SK-N-SH (cell line): Measurements from ENCODE around the gene OBSL1. TPM values are rescaled to one million over a fixed set of nuclear protein-coding genes. Genes with fewer than 3 reads are reported as not detected.
A peak's percentile ranks its signal among the peaks of the same experiment; 100 is the strongest.

Experiments used
- CTCF ChIA-PET: fragments of 300-600, 350-600 bp; formaldehyde crosslinking; extraction: SDS; loops from one replicate; lab custom pipeline; 2021; lab: Yijun Ruan, JAX
- POLR2A ChIA-PET: fragments of 350-600 bp; sonication (Branson Sonifier 250); formaldehyde crosslinking; extraction: SDS; loops from one replicate; lab custom pipeline; 2020; ENCODE audit warnings: antibody characterized with exemption, inconsistent platforms; lab: Yijun Ruan, JAX
- DNase-seq: peaks from one replicate; pipeline ENCODE4 v3.0.0; 2012
- H2AFZ ChIP-seq: fragments of 200-600 bp; sonication (generic); 2 replicates; pipeline ENCODE4 v1.8.1; 2016; ENCODE audit warnings: antibody characterized with exemption, mild to moderate bottlenecking, low read depth
- H3F3A ChIP-seq: fragments of 200-600 bp; sonication (generic); replicated peaks from 2 replicates; pipeline ENCODE3; 2016; ENCODE audit warnings: antibody characterized with exemption, mild to moderate bottlenecking; ENCODE audit not compliant: insufficient read depth
- H3K27ac ChIP-seq, 2 experiments: fragments of 200-500 bp in 1 of 2; fragments of 200-600 bp in 1 of 2; sonication (Bioruptor generic) in 1 of 2; sonication (generic), shearing (Covaris generic) in 1 of 2; 2 replicates each; pipeline versions ENCODE4 v1.5.1 to v1.6.1; 2014 to 2016; ENCODE audit warnings: low read depth in 2 of 2, inconsistent platforms in 1 of 2, low read length in 1 of 2, mild to moderate bottlenecking in 1 of 2, mixed read lengths in 1 of 2
- H3K27me3 ChIP-seq: fragments of 200-600 bp; sonication (generic), shearing (Covaris generic); 2 replicates; pipeline ENCODE4 v1.6.1; 2016; ENCODE audit warnings: mixed run types; ENCODE audit not compliant: insufficient read depth
- H3K36me3 ChIP-seq, 2 experiments: fragments of 200-500 bp in 1 of 2; fragments of 200-600 bp in 1 of 2; sonication (Bioruptor generic) in 1 of 2; sonication (generic) in 1 of 2; replicated peaks in 1 of 2; 2 replicates each; pipeline versions ENCODE3 to v1.5.1; 2014 to 2016; ENCODE audit warnings: low read length in 1 of 2, mild to moderate bottlenecking in 1 of 2; ENCODE audit not compliant: insufficient read depth in 2 of 2, control insufficient read depth in 1 of 2
- H3K4me1 ChIP-seq, 2 experiments: fragments of 200-500 bp in 1 of 2; fragments of 200-600 bp in 1 of 2; sonication (Bioruptor generic) in 1 of 2; sonication (generic), shearing (Covaris generic) in 1 of 2; 2 replicates each; pipeline versions ENCODE4 v1.5.1 to v1.6.1; 2014 to 2016; ENCODE audit warnings: low read depth in 1 of 2, low read length in 1 of 2, mixed run types in 1 of 2; ENCODE audit not compliant: insufficient read depth in 2 of 2, control insufficient read depth in 1 of 2
- H3K4me2 ChIP-seq: fragments of 200-600 bp; sonication (generic), shearing (Covaris generic); 2 replicates; pipeline ENCODE4 v1.6.1; 2017; ENCODE audit warnings: mixed run types
- H3K4me3 ChIP-seq, 2 experiments: fragments of 200-500 bp in 1 of 2; fragments of 200-600 bp in 1 of 2; sonication (Bioruptor generic) in 1 of 2; sonication (generic), shearing (Covaris generic) in 1 of 2; 2 replicates each; pipeline versions ENCODE4 v1.5.1 to v1.8.1; 2014 to 2016; ENCODE audit warnings: low read depth in 2 of 2, inconsistent platforms in 1 of 2, low read length in 1 of 2, mild to moderate bottlenecking in 1 of 2, mixed read lengths in 1 of 2, moderate library complexity in 1 of 2
- H3K79me2 ChIP-seq: fragments of 200-600 bp; sonication (generic); 2 replicates; pipeline ENCODE4 v1.8.1; 2017; ENCODE audit warnings: mild to moderate bottlenecking; ENCODE audit not compliant: insufficient read depth
- H3K9ac ChIP-seq: fragments of 200-600 bp; sonication (generic); 2 replicates; pipeline ENCODE4 v1.6.1; 2017; ENCODE audit warnings: mixed run types
- H3K9me2 ChIP-seq: fragments of 200-600 bp; sonication (generic); 2 replicates; pipeline ENCODE4 v1.6.1; 2017; ENCODE audit warnings: mixed run types
- H3K9me3 ChIP-seq: fragments of 200-600 bp; sonication (generic); 2 replicates; pipeline ENCODE4 v1.6.1; 2017; ENCODE audit warnings: mixed run types, mild to moderate bottlenecking, moderate library complexity
- H4K20me1 ChIP-seq: fragments of 200-600 bp; sonication (generic); 2 replicates; pipeline ENCODE4 v1.6.1; 2017; ENCODE audit warnings: mild to moderate bottlenecking, mixed run types; ENCODE audit not compliant: insufficient read depth
- CTCF ChIP-seq: fragments of 200-600 bp; sonication (generic); IDR thresholded peaks from 2 replicates; pipeline ENCODE4 v1.6.1; 2017; ENCODE audit warnings: antibody characterized with exemption, mild to moderate bottlenecking, moderate library complexity
- ELF1 ChIP-seq: IDR thresholded peaks from 2 replicates; pipeline ENCODE4 v1.4.0; 2012
- FOSL2 ChIP-seq: IDR thresholded peaks from 2 replicates; pipeline ENCODE4 v1.4.0; 2012; ENCODE audit warnings: low read depth, mild to moderate bottlenecking, moderate library complexity, borderline replicate concordance
- FOXM1 ChIP-seq: IDR thresholded peaks from 2 replicates; pipeline ENCODE4 v1.4.0; 2012; ENCODE audit warnings: low read depth, mild to moderate bottlenecking
- GATA2 ChIP-seq: sonication (generic); formaldehyde crosslinking; IDR thresholded peaks from 2 replicates; pipeline ENCODE4 v1.5.0; 2020; ENCODE audit warnings: mild to moderate bottlenecking, missing genetic modification reagents
- MEF2A ChIP-seq: IDR thresholded peaks from 2 replicates; pipeline ENCODE4 v1.4.0; 2012; ENCODE audit warnings: low read depth, borderline replicate concordance
- MXI1 ChIP-seq: IDR thresholded peaks from 2 replicates; pipeline ENCODE4 v1.6.1; 2012; ENCODE audit warnings: mild to moderate bottlenecking, low read depth, low read length, improper control_type of control experiment
- NFIC ChIP-seq: IDR thresholded peaks from 2 replicates; pipeline ENCODE4 v1.4.0; 2012; ENCODE audit warnings: borderline replicate concordance
- PBX3 ChIP-seq: IDR thresholded peaks from 2 replicates; pipeline ENCODE4; 2012
- RAD21 ChIP-seq: IDR thresholded peaks from 2 replicates; pipeline ENCODE4 v1.6.1; 2012; ENCODE audit warnings: mild to moderate bottlenecking, low read length
- REST ChIP-seq: IDR thresholded peaks from 2 replicates; pipeline ENCODE4 v1.6.1; 2012; ENCODE audit warnings: mild to moderate bottlenecking, low read depth, low read length, moderate library complexity
- RXRA ChIP-seq: IDR thresholded peaks from 2 replicates; pipeline ENCODE4 v1.4.0; 2012; ENCODE audit warnings: low read depth, mild to moderate bottlenecking, borderline replicate concordance
- SIN3A ChIP-seq: IDR thresholded peaks from 2 replicates; pipeline ENCODE4 v1.6.1; 2012; ENCODE audit warnings: low read depth, mild to moderate bottlenecking, low read length, moderate library complexity, borderline replicate concordance
- SMC3 ChIP-seq: IDR thresholded peaks from 2 replicates; pipeline ENCODE4 v1.6.1; 2012; ENCODE audit warnings: low read depth, low read length, improper control_type of control experiment
- TAF1 ChIP-seq: IDR thresholded peaks from 2 replicates; pipeline ENCODE4 v1.6.1; 2012; ENCODE audit warnings: low read depth, mild to moderate bottlenecking, low read length, moderate library complexity, borderline replicate concordance
- USF1 ChIP-seq: IDR thresholded peaks from 2 replicates; pipeline ENCODE4 v1.4.0; 2012; ENCODE audit warnings: low read depth, borderline replicate concordance
- YY1 ChIP-seq: IDR thresholded peaks from 2 replicates; pipeline ENCODE4 v1.4.0; 2012; ENCODE audit warnings: low read depth, mild to moderate bottlenecking
- WGBS: methylation state at CpG from one replicate; pipeline ENCODE4 v1.1.6; 2017; ENCODE audit warnings: low lambda C conversion rate; 5-methylcytosine and 5-hydroxymethylcytosine counted together
- polyA plus RNA-seq, 3 experiments: library from polyadenylated mRNA; depleted of rRNA; stranded (reverse); fragments of >200 nt; gene quantifications; 2 replicates each; pipeline ENCODE4 v1.2.3, GENCODE V29; 2012

Gene OBSL1
- polyA plus RNA-seq, 1 of the 3 experiments (the other 2 are of a cell fraction) = 93.0 TPM

GRCh38 chr2:219530048-219530963 lies 41.0 kb downstream of the OBSL1 start (continued):
- TF ChIP-seq PBX3 (no peak), NFIC (no peak), RXRA (no peak), RAD21 (peak; percentile 99), SMC3 (peak; percentile 99), REST (0 out of 2 replicates have a peak, but pooled peaks have one; percentile 12), FOXM1 (no peak), YY1 (no peak), SIN3A (no peak)

- Histone ChIP-seq H3K9ac (no peak overlapping the region), H3K27me3 (no peaks in the 10 kb centered on the region; the same call in 1 of the 2 replicates), H3K9me3 (no peaks in the 10 kb centered on the region), H3K4me1 (peaks cover 0 to 52% of the 10 kb centered on the region in 2 experiments; a peak in 2 of 4 replicates), H3K36me3 (no peaks in the 10 kb centered on the region), H3K9me2 (no peaks in the 10 kb centered on the region), H3K27ac (peak overlapping the region in 1 of 2 experiments; percentile 98; a peak in 2 of 4 replicates), H4K20me1 (no peaks in the 10 kb centered on the region), H3K4me3 (no peak overlapping the region; a peak in 1 of 4 replicates), H3K4me2 (no peak overlapping the region), H3F3A (no peaks in the 10 kb centered on the region), H3K79me2 (no peaks in the 10 kb centered on the region), H2AFZ (no peak overlapping the region)
- 53% methylated on average over 3 of the region's 5 CpGs for WGBS
- DNase-seq = no peak
- ChIA-PET POLR2A (interaction anchor here (0.6 to 8.0 kb wide), 10 partner anchors 11 to 139 kb away, joined by 3 to 210 read pairs (median 7); partner anchors contain the start of genes ASIC4, DNPEP, GMPPA and INHA), CTCF (interaction anchor here (1.1 to 62.1 kb wide), 10 partner anchors 13 to 137 kb away, joined by 3 to 2824 read pairs (median 44); partner anchors contain the start of genes ASIC4, CHPF, DNPEP and GMPPA)
- no peak for TF ChIP-seq ELF1
- TF ChIP-seq NFIC = no peak
- no peak for TF ChIP-seq FOSL2
- TF ChIP-seq RAD21 = no peak
- TF ChIP-seq MXI1 = no peak
- TF ChIP-seq USF1 = no peak
- no peak for TF ChIP-seq REST
- no peak for TF ChIP-seq CTCF
- TF ChIP-seq GATA2 (CRISPR knock-in tag) = no peak
- no peak for TF ChIP-seq TAF1
- TF ChIP-seq YY1 = no peak
- TF ChIP-seq FOXM1 = no peak
- no peak for TF ChIP-seq RXRA
- TF ChIP-seq MEF2A = no peak
Observed at GRCh38 chr2:219527472-219527871, 43.9 kb downstream of the OBSL1 start.
